Mesenchymal stem cell (in vitro differentiated cells and primary cell): Measurements from ENCODE around the gene KIF26B.

Source experiments
- DNase-seq: peaks from one replicate; pipeline ENCODE4 v3.0.0-alpha.2; 2013
- H2AFZ ChIP-seq: one replicate; pipeline ENCODE4 v1.6.1; 2013; ENCODE audit warnings: low read depth, mild to moderate bottlenecking, control low read depth, inconsistent platforms, low read length, moderate library complexity
- H2AK5ac ChIP-seq: 2 replicates; pipeline ENCODE4 v1.6.1; 2013; ENCODE audit warnings: low read length, moderate library complexity, mild to moderate bottlenecking, inconsistent platforms; ENCODE audit not compliant: severe bottlenecking
- H2BK120ac ChIP-seq: one replicate; pipeline ENCODE4 v1.6.1; 2013; ENCODE audit warnings: low read depth, mild to moderate bottlenecking, inconsistent platforms, low read length, moderate library complexity
- H2BK12ac ChIP-seq, 2 experiments: one replicate each; pipeline ENCODE4 v1.6.1; 2013; ENCODE audit warnings: inconsistent platforms in 2 of 2, low read length in 2 of 2, mild to moderate bottlenecking in 2 of 2, moderate library complexity in 2 of 2, control low read depth in 1 of 2
- H2BK15ac ChIP-seq: one replicate; pipeline ENCODE4 v1.6.1; 2013; ENCODE audit warnings: mild to moderate bottlenecking, low read depth, inconsistent platforms; ENCODE audit not compliant: poor library complexity, severe bottlenecking
- H2BK5ac ChIP-seq: 2 replicates; pipeline ENCODE4 v1.6.1; 2013; ENCODE audit warnings: low read depth, mild to moderate bottlenecking, low read length, control low read depth, inconsistent platforms; ENCODE audit not compliant: poor library complexity, severe bottlenecking
- H3K14ac ChIP-seq, 2 experiments: one replicate each; pipeline ENCODE4 v1.6.1; 2013; ENCODE audit warnings: inconsistent platforms in 2 of 2, low read length in 2 of 2, control low read depth in 1 of 2, mild to moderate bottlenecking in 1 of 2, moderate library complexity in 1 of 2
- H3K18ac ChIP-seq, 2 experiments: one replicate each; pipeline ENCODE4 v1.6.1; 2013; ENCODE audit warnings: inconsistent platforms in 2 of 2, low read length in 2 of 2, control low read depth in 1 of 2, low read depth in 1 of 2, mild to moderate bottlenecking in 1 of 2
- H3K23ac ChIP-seq, 2 experiments: one replicate each; pipeline ENCODE4 v1.6.1; 2013; ENCODE audit warnings: inconsistent platforms in 2 of 2, low read length in 2 of 2, mild to moderate bottlenecking in 2 of 2, moderate library complexity in 2 of 2, control low read depth in 1 of 2
- H3K27ac ChIP-seq: 2 replicates; pipeline ENCODE4 v1.5.1; 2013; ENCODE audit warnings: mild to moderate bottlenecking, moderate library complexity, low read length, control low read depth, inconsistent platforms; ENCODE audit not compliant: poor library complexity, severe bottlenecking
- H3K27me3 ChIP-seq, 2 experiments: 2 replicates each; pipeline versions ENCODE4 v1.6.1 to v1.7.0; 2013; ENCODE audit warnings: low read length in 2 of 2, mild to moderate bottlenecking in 2 of 2, moderate library complexity in 2 of 2, control low read depth in 1 of 2, inconsistent platforms in 1 of 2; ENCODE audit not compliant: control insufficient read depth in 1 of 2, insufficient read depth in 1 of 2
- H3K36me3 ChIP-seq, 2 experiments: 2 replicates each; pipeline versions ENCODE4 v1.6.1 to v1.7.0; 2013; ENCODE audit warnings: low read length in 2 of 2, control low read depth in 1 of 2, inconsistent platforms in 1 of 2, low read depth in 1 of 2, mild to moderate bottlenecking in 1 of 2; ENCODE audit not compliant: insufficient read depth in 2 of 2, control insufficient read depth in 1 of 2
- H3K4ac ChIP-seq, 2 experiments: one replicate each; pipeline ENCODE4 v1.6.1; 2013; ENCODE audit warnings: inconsistent platforms in 2 of 2, low read length in 2 of 2, mild to moderate bottlenecking in 2 of 2, moderate library complexity in 2 of 2, control low read depth in 1 of 2, low read depth in 1 of 2
- H3K4me1 ChIP-seq: 2 replicates; pipeline ENCODE4 v1.6.1; 2013; ENCODE audit warnings: low read depth, low read length, control low read depth; ENCODE audit not compliant: control insufficient read depth, insufficient read depth
- H3K4me2 ChIP-seq: 2 replicates; pipeline ENCODE4 v1.6.1; 2013; ENCODE audit warnings: low read length, mild to moderate bottlenecking, inconsistent platforms; ENCODE audit not compliant: poor library complexity, severe bottlenecking
- H3K4me3 ChIP-seq, 2 experiments: 2 replicates each; pipeline versions ENCODE4 v1.5.1 to v1.7.0; 2013; ENCODE audit warnings: low read length in 2 of 2, mild to moderate bottlenecking in 2 of 2, control low read depth in 1 of 2, low read depth in 1 of 2; ENCODE audit not compliant: insufficient read depth in 1 of 2
- H3K79me1 ChIP-seq: replicated peaks from 2 replicates; pipeline ENCODE4 v1.6.1; 2013; ENCODE audit warnings: mild to moderate bottlenecking, control low read depth, low read length, inconsistent platforms; ENCODE audit not compliant: poor library complexity, severe bottlenecking
- H3K9ac ChIP-seq: 2 replicates; pipeline ENCODE4 v1.7.0; 2013; ENCODE audit warnings: mild to moderate bottlenecking, low read length, moderate library complexity
- H3K9me3 ChIP-seq: 2 replicates; pipeline ENCODE4 v1.7.0; 2013; ENCODE audit warnings: mild to moderate bottlenecking, low read length; ENCODE audit not compliant: control insufficient read depth
- H4K8ac ChIP-seq: one replicate; pipeline ENCODE4 v1.6.1; 2013; ENCODE audit warnings: inconsistent platforms, mild to moderate bottlenecking, low read length, moderate library complexity
- H4K91ac ChIP-seq: one replicate; pipeline ENCODE4 v1.6.1; 2013; ENCODE audit warnings: mild to moderate bottlenecking, low read length, inconsistent platforms
- WGBS: methylation state at CpG from one replicate; pipeline ENCODE4 v1.1.7; 2013; ENCODE audit warnings: mixed read lengths; 5-methylcytosine and 5-hydroxymethylcytosine counted together

KIF26B gene

GRCh38 chr1:245389873-245390272 lies 235.1 kb downstream of the KIF26B start:
- 99% methylated on average over 7 of the region's 7 CpGs for WGBS

DNA sequence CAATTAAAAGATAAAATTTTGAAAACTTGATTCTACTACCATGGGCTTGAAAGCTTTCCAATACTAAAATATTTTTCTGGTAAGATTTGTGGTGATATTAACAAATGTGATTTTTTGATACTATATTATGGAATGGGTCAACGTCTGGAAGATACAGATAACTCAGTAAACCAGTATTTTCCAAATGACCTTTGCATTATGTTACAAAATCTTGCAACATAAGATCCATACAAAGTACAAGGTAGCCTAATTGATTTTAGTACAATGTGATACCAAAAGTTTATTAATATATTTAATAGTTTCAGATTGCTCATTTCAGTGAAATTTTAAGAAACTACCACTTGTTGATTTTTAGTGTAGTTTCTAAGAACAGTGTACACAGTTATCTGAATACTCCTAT lies 236.2 kb downstream of the KIF26B start:
- no peak overlapping the region for H3K4ac ChIP-seq
- no peak overlapping the region for H2AFZ ChIP-seq
- H2BK15ac ChIP-seq = no peak overlapping the region
- peaks cover 5 to 6% of the 10 kb centered on the region in 2 experiments for H3K27me3 ChIP-seq
- H3K18ac ChIP-seq = no peak overlapping the region
- no peak overlapping the region for H3K27ac ChIP-seq
- H3K23ac ChIP-seq = no peak overlapping the region
- H3K79me1 ChIP-seq = no peaks in the 10 kb centered on the region
- H3K9me3 ChIP-seq = no peaks in the 10 kb centered on the region
- H3K4me2 ChIP-seq = no peak overlapping the region
- no peaks in the 10 kb centered on the region for H3K4me1 ChIP-seq
- no peak for DNase-seq
- H3K14ac ChIP-seq = no peak overlapping the region
- H2BK12ac ChIP-seq = no peak overlapping the region
- no peak overlapping the region for H4K8ac ChIP-seq
- H3K36me3 ChIP-seq = no peaks in the 10 kb centered on the region
- H4K91ac ChIP-seq = no peak overlapping the region
- WGBS = no CpG with 5 or more reads among the region's 1 CpG
- H2BK5ac ChIP-seq = no peak overlapping the region
- no peak overlapping the region for H3K9ac ChIP-seq
- no peak overlapping the region for H2BK120ac ChIP-seq
- H2AK5ac ChIP-seq = no peak overlapping the region
- no peak overlapping the region for H3K4me3 ChIP-seq

More at GRCh38 chr1:245389873-245390272, 235.1 kb downstream of the KIF26B start:
- Histone ChIP-seq H2BK5ac (no peak overlapping the region), H3K4ac (no peak overlapping the region), H3K27me3 (peaks cover 11 to 12% of the 10 kb centered on the region in 2 experiments), H3K36me3 (no peaks in the 10 kb centered on the region), H3K14ac (no peak overlapping the region), H3K9ac (no peak overlapping the region), H3K27ac (no peak overlapping the region), H4K8ac (no peak overlapping the region), H3K9me3 (no peaks in the 10 kb centered on the region), H2BK15ac (no peak overlapping the region), H2AK5ac (no peak overlapping the region), H4K91ac (no peak overlapping the region), H2BK120ac (no peak overlapping the region), H3K79me1 (no peaks in the 10 kb centered on the region), H3K23ac (no peak overlapping the region), H3K4me3 (no peak overlapping the region), H2AFZ (no peak overlapping the region), H3K18ac (no peak overlapping the region), H2BK12ac (no peak overlapping the region), H3K4me1 (peaks cover 2% of the 10 kb centered on the region), H3K4me2 (no peak overlapping the region)
- DNase-seq = no peak

- H3K18ac ChIP-seq = no peak overlapping the region
- no peak overlapping the region for H3K9ac ChIP-seq
- no peak overlapping the region for H4K8ac ChIP-seq
- H3K36me3 ChIP-seq = no peaks in the 10 kb centered on the region
- H2BK5ac ChIP-seq = no peak overlapping the region
- H2BK12ac ChIP-seq = no peak overlapping the region
- H3K4me2 ChIP-seq = no peak overlapping the region
- 89% methylated on average over 3 of the region's 3 CpGs for WGBS
- H4K91ac ChIP-seq = no peak overlapping the region
- H3K9me3 ChIP-seq = no peaks in the 10 kb centered on the region
- no peak overlapping the region for H3K4me3 ChIP-seq
- no peak overlapping the region for H3K4ac ChIP-seq
- H3K14ac ChIP-seq = no peak overlapping the region
- H3K4me1 ChIP-seq = no peaks in the 10 kb centered on the region
- no peak overlapping the region for H2BK15ac ChIP-seq
- H2AFZ ChIP-seq = no peak overlapping the region
- no peak overlapping the region for H2AK5ac ChIP-seq
- DNase-seq = no peak
- H3K27ac ChIP-seq = no peak overlapping the region
- peaks cover 0 to 6% of the 10 kb centered on the region in 2 experiments for H3K27me3 ChIP-seq
- no peak overlapping the region for H2BK120ac ChIP-seq
- H3K23ac ChIP-seq = no peak overlapping the region
- H3K79me1 ChIP-seq = no peaks in the 10 kb centered on the region
Measured at GRCh38 chr1:245393694-245394093, 238.9 kb downstream of the KIF26B start.

DNA sequence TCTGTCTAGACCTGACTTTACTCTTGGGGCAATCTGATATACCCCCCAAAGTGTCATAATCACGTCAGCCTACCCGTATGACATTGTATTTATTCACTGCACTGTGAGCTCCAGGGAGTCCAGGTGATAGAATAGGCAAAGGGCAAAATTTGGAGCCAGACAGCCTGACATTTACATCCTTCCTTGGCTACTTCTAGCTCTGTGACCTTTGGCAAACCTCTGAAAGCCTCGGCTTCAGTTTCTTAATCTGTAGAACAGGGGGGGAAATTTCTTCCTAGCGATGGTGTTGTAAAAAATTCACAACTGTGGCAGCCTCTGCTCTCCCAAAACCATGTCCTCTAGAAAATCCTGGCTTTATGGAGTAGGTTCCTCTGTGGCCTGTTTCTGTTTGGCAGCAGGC lies 240.9 kb downstream of the KIF26B start:
- H3K4ac ChIP-seq = no peak overlapping the region
- no peaks in the 10 kb centered on the region for H3K4me1 ChIP-seq
- no peak overlapping the region for H2AFZ ChIP-seq
- no peak overlapping the region for H4K8ac ChIP-seq
- H3K4me2 ChIP-seq = no peak overlapping the region
- no peaks in the 10 kb centered on the region for H3K79me1 ChIP-seq
- H3K36me3 ChIP-seq = no peaks in the 10 kb centered on the region
- no peak overlapping the region for H3K9ac ChIP-seq
- no peak for DNase-seq
- no peak overlapping the region for H2BK5ac ChIP-seq
- no peak overlapping the region for H2BK12ac ChIP-seq
- H3K18ac ChIP-seq = no peak overlapping the region
- H2BK15ac ChIP-seq = no peak overlapping the region
- H3K27me3 ChIP-seq = peaks cover 5 to 6% of the 10 kb centered on the region in 2 experiments
- no peak overlapping the region for H3K4me3 ChIP-seq
- H3K9me3 ChIP-seq = no peaks in the 10 kb centered on the region
- H2AK5ac ChIP-seq = no peak overlapping the region
- 59% methylated on average over 3 of the region's 4 CpGs for WGBS
- H3K27ac ChIP-seq = no peak overlapping the region
- no peak overlapping the region for H3K23ac ChIP-seq
- H2BK120ac ChIP-seq = no peak overlapping the region
- no peak overlapping the region for H4K91ac ChIP-seq
- H3K14ac ChIP-seq = no peak overlapping the region
